Measurements from ENCODE around the gene SCYL2.

Gene SCYL2

DNA sequence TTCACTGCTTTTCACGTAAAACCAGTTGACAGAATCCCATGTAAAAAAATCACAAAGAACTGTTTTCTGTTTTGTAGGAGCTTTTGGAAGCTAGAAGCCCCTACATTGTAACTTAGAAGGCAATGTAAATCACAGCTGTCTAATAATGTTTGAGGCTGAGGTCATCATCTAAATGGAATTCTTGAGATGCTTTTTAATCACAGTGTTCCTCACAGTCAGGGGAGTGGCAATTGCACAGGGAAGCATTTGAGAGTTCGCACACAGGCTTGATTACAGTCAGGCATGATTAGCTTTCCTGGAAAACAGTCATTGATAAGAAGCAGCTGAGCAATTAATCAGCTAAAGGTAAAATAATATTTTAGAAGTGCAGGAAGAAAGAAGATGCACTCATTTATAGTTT, 92.8 kb downstream of the SCYL2 start:
- Histone ChIP-seq H3K27ac (ENCODE audit: extremely low read depth, low read depth, low read length) (no peak overlapping the region), H3K4me3 (ENCODE audit: low read depth, low read length) (no peak overlapping the region), H3K9me3 (ENCODE audit: control insufficient read depth, insufficient read depth, low read depth, low read length) (no peaks in the 10 kb centered on the region), H3K36me3 (ENCODE audit: control insufficient read depth in 2 of 2, insufficient read depth in 1 of 2, low read length in 2 of 2) (no peaks in the 10 kb centered on the region), H3K4me1 (ENCODE audit: control insufficient read depth, insufficient read depth, low read length) (no peaks in the 10 kb centered on the region)
- ChIA-PET CTCF (interaction anchor here (0.7 to 2.1 kb wide), 5 partner anchors 12 to 1664 kb away, joined by 3 to 7 read pairs (median 3); no protein-coding TSS in a partner anchor), POLR2A (no interaction called here)
- TF ChIP-seq ZNF660 (tag by site-specific recombination; IDR thresholded peaks at IDR 0.05) (peak; percentile 32; the same call in 1 of the 2 replicates), PRDM1 (tag by site-specific recombination; IDR thresholded peaks at IDR 0.05) (no peak)

GRCh38 chr12:100360450-100360849, 93.5 kb downstream of the SCYL2 start:
- no peak overlapping the region for H3K4me3 ChIP-seq (ENCODE audit: low read depth, low read length)
- H3K27ac ChIP-seq (ENCODE audit: extremely low read depth, low read depth, low read length) = no peak overlapping the region
- ChIA-PET CTCF (interaction anchor here (2.1 kb wide), 1 partner anchor 195 kb away, joined by 6 read pairs; no protein-coding TSS in a partner anchor), POLR2A (no interaction called here)
- no peaks in the 10 kb centered on the region for H3K9me3 ChIP-seq (ENCODE audit: control insufficient read depth, insufficient read depth, low read depth, low read length)
- 0 out of 2 replicates have a peak, but pooled peaks have one; percentile 29 for TF ChIP-seq ZNF768 (tag by site-specific recombination; IDR thresholded peaks at IDR 0.05)
- no peak for TF ChIP-seq ZNF157 (tag by site-specific recombination; IDR thresholded peaks at IDR 0.05)
- TF ChIP-seq TSHZ1 (tag by site-specific recombination; IDR thresholded peaks at IDR 0.05; ENCODE audit: borderline replicate concordance) = no peak
- no peaks in the 10 kb centered on the region for H3K4me1 ChIP-seq (ENCODE audit: control insufficient read depth, insufficient read depth, low read length)
- no peaks in the 10 kb centered on the region for H3K36me3 ChIP-seq (ENCODE audit: control insufficient read depth in 2 of 2, insufficient read depth in 1 of 2, low read length in 2 of 2)

DNA sequence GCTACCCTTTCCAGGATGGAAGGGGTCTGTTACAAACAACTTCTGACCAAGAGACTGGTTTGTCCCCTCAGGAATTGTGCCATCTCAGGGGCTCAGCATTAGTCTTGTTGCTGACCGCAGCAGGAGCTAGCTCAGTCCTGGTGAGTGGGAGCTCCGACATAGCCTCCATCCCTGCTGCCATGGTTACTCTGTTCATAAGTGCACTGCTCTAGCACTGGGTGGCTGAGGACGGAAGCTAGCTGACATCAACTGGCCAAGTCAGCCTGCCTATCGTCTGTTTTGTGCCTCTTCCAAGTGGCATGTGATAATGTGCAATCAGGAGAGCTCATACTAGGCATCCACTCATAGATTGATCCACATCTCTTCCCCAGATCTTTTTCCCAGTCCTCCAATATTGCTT, 97.3 kb downstream of the SCYL2 start:
- H3K27ac ChIP-seq (ENCODE audit: extremely low read depth, low read depth, low read length) = no peak overlapping the region
- CTCF ChIA-PET = interaction anchor here (0.8 to 1.5 kb wide), 2 partner anchors 41 to 191 kb away, joined by 4 to 6 read pairs; no protein-coding TSS in a partner anchor
- POLR2A ChIA-PET = no interaction called here
- no peak overlapping the region for H3K4me3 ChIP-seq (ENCODE audit: low read depth, low read length)
- no peak for TF ChIP-seq ZNF433 (tag by site-specific recombination; IDR thresholded peaks at IDR 0.05; ENCODE audit: low read depth)
- TF ChIP-seq, protein P1, sequence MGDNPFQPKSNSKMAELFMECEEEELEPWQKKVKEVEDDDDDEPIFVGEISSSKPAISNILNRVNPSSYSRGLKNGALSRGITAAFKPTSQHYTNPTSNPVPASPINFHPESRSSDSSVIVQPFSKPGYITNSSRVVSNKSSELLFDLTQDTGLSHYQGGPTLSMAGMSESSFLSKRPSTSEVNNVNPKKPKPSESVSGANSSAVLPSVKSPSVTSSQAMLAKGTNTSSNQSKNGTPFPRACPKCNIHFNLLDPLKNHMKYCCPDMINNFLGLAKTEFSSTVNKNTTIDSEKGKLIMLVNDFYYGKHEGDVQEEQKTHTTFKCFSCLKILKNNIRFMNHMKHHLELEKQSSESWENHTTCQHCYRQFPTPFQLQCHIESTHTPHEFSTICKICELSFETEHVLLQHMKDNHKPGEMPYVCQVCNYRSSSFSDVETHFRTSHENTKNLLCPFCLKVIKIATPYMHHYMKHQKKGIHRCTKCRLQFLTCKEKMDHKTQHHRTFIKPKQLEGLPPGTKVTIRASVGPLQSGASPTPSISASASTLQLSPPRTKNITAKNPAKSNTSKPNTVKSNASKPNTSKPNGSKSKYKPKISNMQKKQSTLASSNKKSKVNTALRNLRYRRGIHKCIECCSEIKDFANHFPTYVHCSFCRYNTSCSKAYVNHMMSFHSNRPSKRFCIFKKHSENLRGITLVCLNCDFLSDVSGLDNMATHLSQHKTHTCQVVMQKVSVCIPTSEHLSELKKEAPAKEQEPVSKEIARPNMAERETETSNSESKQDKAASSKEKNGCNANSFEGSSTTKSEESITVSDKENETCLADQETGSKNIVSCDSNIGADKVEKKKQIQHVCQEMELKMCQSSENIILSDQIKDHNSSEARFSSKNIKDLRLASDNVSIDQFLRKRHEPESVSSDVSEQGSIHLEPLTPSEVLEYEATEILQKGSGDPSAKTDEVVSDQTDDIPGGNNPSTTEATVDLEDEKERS (tag by site-specific recombination; IDR thresholded peaks at IDR 0.05) = no peak
- TF ChIP-seq ZXDB (tag by site-specific recombination; IDR thresholded peaks at IDR 0.05) = no peak
- no peak for TF ChIP-seq ZNF530 (tag by site-specific recombination; IDR thresholded peaks at IDR 0.05; ENCODE audit: low read depth)
- no peak for TF ChIP-seq ZNF2 (tag by site-specific recombination; IDR thresholded peaks at IDR 0.05)
- no peak for TF ChIP-seq ZNF561 (tag by site-specific recombination; IDR thresholded peaks at IDR 0.05; ENCODE audit: borderline replicate concordance)
- no peak for TF ChIP-seq BCL11B (tag by site-specific recombination; IDR thresholded peaks at IDR 0.05; ENCODE audit: low read depth)
- no peak for TF ChIP-seq YY1 (tag by site-specific recombination; IDR thresholded peaks at IDR 0.05)
- TF ChIP-seq TSHZ1 (tag by site-specific recombination; IDR thresholded peaks at IDR 0.05; ENCODE audit: borderline replicate concordance) = no peak
- TF ChIP-seq ZNF514 (tag by site-specific recombination; IDR thresholded peaks at IDR 0.05) = no peak
- TF ChIP-seq ZNF155 (tag by site-specific recombination; IDR thresholded peaks at IDR 0.05) = no peak
- no peak for TF ChIP-seq ZNF202 (tag by site-specific recombination; IDR thresholded peaks at IDR 0.05; ENCODE audit: borderline replicate concordance)
- no peak for TF ChIP-seq SCRT2 (tag by site-specific recombination; IDR thresholded peaks at IDR 0.05)
- TF ChIP-seq ZBTB6 (tag by site-specific recombination; IDR thresholded peaks at IDR 0.05) = no peak
- TF ChIP-seq ZFHX2 (tag by site-specific recombination; conservative IDR thresholded peaks at IDR 0.05) = no peak
- peaks cover 2% of the 10 kb centered on the region; the same call in 1 of the 2 replicates for H3K9me3 ChIP-seq (ENCODE audit: control insufficient read depth, insufficient read depth, low read depth, low read length)
- H3K4me1 ChIP-seq (ENCODE audit: control insufficient read depth, insufficient read depth, low read length) = no peaks in the 10 kb centered on the region
- no peaks in the 10 kb centered on the region for H3K36me3 ChIP-seq (ENCODE audit: control insufficient read depth in 2 of 2, insufficient read depth in 1 of 2, low read length in 2 of 2)

Measured in HEK293 (cell line).